Measurements from ENCODE around the gene DNAJC8. TPM values are rescaled to one million over a fixed set of nuclear protein-coding genes. Genes with fewer than 3 reads are reported as not detected.

The DNAJC8 gene
- total RNA-seq, 1 donor from 2014 or later, result 37.6 TPM

DNA sequence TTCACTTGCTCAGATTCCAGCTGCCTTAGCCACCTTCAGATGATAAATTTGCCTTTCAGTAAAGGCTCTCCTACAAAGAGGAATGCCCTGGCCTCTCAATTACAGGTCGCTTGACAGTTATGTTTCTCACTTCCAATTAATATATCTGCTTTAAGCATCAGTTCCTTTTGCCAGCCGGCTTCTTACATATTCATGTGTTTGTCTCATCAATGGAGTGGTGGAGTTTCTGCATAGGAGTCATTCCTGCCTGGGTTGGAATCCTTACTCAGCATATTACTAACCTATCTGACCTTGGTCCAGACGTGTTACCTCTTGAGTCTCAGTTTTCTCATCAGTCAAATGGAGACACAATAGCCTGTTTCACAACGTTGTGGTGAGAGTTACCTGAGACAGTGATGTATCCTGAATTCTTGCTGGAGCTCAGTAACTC, 17.1 kb upstream of the DNAJC8 start:
- no peak for DNase-seq (ENCODE audit: low spot score)

DNA sequence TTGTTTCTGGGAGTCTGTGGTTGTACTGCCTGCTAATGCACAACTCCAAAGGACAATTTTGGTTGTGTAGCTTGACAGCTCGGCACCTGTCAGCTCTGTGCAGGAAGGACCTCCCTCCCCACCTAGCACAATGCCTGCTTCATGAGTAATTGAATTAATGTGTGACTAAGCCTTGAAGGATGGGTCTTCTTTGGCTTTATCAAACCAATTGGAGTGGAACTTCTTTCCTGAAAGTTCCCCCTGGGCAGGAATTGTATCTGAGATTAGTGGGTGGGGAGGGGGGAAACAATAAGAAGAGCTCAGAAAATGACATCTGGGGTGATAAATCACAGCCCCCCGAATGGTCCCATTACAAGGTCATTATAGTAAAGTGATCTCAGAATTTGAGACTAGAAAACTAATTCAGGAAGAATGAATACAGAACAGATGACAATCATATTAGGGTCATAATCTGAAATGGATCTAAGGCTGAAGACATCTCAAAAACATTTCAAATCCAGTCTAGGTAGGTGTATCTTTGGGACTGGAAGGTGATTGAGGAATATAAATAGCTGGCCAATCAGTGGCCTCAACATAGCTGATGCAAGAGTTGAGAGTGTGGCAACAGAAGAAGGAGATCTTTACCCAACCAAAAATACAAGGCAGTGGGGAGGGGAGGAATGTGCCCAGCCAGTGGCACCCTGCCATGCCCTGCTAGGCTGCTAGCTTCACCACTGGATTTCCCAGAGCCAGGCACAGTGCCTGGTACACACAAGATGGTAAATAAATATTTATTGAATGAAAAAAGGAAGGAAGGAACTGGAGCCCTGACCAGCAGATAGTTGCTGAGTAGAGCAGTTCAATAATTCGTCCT, 16.4 kb upstream of the DNAJC8 start:
- DNase-seq (ENCODE audit: low spot score), result no peak

DNA sequence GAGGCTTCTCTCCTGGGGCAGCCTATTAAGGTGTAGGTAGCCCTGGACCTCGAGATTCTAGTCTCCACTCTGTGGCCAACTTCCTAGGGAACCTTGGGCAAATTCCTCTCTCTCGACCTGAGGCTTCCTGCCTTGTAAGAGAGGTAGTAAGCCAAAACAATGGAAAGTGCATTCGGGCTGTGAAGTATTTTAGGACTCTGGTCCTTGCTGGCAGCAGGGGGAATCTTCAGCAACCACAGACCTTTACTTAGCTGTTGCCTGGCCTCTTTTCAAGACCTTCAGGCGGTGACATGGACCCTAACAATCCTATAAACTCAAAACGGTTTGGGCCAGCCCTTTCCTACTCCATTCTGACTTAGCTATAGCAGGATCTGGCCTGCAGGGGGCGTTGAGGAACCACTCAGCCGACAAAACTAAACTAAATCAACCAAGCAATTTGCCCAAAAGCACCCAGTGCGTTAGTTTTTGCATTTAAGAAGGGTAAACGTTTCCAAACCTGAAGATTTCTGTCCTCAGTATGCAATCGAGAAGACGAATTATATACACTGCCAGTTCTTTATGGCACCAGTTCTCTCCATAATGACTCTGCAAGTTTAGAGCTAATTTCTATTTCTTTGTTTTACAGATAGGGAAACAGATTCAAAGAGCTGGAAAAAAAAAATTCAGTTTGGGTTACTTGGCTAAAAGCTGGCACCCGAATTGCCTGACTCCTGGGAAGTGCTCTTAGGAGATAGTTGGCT, 15.6 kb upstream of the DNAJC8 start:
- DNase-seq (ENCODE audit: low spot score), result peak; percentile 84

DNA sequence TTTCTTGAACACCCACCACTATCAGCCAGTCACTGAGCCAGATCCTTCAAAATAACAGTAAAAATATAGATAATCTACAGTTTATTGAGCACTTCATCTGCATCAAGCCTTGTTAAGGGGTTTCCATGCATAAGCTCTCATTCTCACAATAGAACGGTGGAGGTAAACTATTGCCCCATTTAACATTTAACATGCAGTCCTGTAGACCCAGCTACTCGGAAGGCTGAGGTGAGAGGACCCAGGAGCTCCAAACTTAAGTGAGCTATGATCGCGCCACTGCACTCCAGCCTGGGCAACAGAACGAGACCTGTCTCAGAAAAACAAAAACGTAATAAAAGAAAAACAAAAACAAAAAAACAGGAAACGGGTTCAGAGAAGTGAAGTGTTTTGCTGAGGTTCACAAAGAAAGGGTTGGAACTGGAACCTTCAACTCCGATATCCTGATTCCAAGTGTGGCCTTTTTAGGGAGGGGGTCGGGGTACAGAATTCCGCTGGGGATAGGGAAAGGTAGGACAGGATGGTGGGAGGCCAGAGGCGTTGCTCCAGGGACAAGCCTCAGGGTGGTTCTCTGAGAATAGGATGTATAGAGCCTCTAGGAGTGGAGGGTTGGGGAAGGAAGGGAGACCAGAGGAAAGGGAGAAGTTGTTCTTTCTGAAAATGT, 14.9 kb upstream of the DNAJC8 start:
- DNase-seq (ENCODE audit: low spot score), result no peak

DNA sequence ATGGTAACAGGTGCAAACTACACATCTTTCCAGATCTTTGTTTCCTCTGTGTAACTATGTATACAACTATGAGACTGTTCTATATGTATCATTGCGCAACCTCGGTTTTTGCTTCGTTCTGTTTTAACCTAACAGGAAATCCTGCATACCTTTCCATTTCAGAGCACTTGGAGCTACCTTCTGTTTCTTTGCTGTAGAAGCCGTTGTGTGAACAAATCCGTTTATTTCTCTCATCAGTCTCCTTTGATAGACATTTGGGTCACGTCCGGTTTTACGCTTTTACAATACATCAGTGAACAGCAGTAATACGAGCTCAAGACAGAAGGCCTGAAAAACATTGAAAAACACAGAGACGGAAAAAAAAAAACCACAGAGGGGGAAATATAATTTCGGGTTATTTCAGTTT, 13.6 kb upstream of the DNAJC8 start:
- peak; percentile 59 for DNase-seq (ENCODE audit: low spot score)

DNA sequence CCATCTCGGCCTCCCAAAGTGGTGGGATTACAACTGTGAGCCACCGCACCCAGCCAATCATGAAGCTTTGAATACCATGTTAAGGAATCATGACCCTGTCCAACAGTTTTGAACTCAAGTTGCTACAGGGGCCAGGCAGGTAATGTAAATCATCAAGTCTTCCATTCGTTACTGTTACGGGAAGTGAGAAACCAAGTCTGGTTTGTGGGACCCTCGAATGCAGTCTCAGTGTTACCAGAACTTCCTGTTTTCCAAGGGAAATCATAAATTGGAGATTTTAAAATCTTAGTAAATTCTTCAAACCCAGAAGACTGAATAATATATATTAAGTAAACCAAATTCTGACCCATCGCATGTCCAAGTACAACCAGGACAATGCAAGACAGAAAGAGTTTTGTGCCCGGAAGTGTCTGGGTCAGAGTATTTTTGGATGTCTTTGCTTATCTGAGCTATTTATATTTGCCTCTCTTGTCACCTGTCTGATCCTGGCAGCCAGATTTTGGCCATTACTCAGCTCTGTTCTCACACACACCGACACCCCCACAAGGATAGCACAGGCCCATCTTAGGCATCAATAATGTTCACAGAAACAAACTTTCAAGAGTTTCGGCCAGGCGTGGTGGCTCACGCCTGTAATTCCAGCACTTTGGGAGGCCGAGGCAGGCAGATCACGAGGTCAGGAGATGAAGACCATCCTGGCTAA, 11.9 kb upstream of the DNAJC8 start:
- no peak for DNase-seq (ENCODE audit: low spot score)

DNA sequence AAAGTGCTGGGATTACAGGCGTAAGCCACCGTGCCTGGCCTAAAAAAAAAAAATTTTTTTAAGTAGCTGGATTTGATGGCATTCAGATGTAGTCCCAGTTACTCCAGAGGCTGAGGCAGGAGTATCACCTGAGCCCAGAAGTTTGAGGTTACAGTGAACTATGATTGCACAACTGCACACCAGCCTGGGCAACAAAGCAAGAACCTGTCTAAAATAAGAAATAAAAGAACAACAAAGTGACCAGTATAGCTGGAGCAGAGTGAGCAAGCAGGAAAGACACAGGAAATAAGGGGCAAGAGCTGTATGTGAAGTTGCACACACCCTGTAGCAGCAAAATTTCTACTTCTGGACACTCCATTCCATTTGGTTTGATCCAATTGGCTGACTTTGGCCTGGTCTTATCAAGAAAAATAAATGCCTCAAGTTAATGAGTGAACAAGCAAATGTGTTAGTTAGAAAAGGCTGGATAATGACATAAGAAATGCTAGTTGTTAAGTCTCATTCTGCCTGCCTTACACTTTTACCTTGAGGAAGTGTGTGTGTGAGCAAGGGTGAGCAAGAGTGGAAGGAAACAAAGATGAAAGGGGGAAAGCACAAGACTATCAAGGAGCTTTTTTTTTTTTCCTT, 11.0 kb upstream of the DNAJC8 start:
- no peak for DNase-seq (ENCODE audit: low spot score)

DNA sequence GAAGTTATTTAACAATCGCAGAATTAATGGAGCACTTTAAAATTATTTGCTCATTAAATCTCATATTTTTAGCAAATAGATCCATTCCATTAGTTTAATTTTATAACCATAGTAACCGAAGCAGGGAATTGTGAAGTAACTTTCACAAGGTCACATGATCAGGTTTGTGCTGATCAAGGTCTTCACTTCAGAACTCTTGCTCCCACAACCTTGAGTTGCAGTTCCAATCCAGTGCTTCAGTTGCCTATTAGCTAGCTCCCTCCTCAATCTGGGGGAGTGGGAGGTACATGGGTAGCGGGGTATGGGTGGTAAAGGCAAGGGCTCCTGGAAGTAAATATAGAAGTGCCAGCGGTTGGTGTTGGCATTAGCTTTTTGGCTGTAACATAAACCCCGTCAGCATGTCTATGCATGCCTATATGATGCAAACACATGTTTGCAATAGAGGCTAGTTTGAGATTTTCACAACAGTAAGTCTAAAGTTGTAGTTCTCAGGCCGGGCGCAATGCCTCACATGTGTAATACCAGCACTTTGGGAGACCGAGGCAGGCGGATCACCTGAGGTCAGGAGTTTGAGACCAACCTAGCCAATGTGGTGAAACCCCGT, 8.9 kb upstream of the DNAJC8 start:
- DNase-seq (ENCODE audit: low spot score), result no peak

DNA sequence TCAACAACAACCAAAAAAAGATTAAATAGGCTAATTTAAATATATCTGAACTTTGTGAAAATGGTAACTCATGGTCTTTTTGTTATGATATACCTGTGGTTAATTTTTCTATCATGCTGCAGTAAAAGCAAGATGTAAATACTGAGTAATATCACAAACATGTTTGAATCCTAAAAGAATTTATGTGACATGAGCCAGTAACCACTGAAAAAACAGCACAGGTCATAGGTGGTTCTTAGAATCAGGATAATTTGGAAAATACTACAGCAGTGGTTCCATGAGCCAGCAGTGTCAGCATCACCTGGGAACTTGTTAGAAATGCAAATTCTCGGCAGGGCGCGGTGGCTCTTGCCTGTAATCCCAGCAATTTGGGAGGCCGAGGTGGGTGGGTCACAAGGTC, 7.2 kb upstream of the DNAJC8 start:
- DNase-seq (ENCODE audit: low spot score), result no peak

DNA sequence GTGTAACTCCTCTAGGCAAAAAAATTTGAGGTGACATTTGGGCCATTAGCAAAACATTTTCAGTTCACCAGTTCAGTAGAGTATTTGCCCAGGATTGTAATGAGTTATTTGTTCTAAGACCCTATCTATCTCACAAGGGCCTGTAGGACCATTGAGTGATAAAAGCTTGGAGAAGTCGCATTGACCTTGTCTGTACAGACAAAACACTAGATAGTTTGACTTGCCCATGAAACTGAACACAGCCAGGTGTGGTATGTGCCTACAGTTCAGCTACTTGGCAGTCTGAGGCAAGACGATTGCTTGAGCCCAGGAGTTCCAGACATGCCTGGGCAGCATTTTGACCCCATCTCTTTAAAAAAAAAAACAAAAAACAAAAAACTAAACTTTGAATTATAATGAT, 6.2 kb upstream of the DNAJC8 start:
- no peak for DNase-seq (ENCODE audit: low spot score)

DNA sequence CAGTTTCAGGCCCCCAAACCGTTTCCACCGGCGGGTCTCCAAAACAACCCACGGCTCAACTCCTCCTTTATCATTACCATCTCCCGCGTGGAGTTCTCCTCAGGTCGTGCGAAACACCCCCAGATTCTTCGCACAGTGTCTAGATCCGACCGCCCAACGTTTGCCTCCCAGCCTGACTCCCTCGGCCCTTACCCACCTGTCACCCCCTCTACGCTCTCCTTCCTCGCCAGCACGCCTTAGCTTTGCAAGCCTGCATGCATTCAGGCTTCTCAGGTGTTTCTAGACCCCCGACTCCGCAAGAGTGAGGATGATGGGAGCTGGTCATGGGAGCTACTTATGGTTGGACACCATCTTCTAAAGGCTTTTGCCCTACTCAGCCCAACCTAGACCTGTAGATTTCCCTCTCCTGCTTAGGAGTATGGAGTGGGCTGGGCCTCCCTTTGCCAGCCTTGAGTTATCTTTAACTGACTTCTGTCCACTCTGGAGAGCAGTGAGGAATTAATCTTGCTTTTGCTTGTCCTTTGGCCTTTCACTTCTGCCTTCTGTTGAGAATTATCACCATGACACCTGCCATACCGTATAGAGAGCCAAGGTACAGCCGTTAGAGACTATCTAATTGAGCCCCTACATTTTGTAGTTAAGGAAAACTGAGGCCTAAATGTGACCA, 4.0 kb upstream of the DNAJC8 start:
- no peak for DNase-seq (ENCODE audit: low spot score)

DNA sequence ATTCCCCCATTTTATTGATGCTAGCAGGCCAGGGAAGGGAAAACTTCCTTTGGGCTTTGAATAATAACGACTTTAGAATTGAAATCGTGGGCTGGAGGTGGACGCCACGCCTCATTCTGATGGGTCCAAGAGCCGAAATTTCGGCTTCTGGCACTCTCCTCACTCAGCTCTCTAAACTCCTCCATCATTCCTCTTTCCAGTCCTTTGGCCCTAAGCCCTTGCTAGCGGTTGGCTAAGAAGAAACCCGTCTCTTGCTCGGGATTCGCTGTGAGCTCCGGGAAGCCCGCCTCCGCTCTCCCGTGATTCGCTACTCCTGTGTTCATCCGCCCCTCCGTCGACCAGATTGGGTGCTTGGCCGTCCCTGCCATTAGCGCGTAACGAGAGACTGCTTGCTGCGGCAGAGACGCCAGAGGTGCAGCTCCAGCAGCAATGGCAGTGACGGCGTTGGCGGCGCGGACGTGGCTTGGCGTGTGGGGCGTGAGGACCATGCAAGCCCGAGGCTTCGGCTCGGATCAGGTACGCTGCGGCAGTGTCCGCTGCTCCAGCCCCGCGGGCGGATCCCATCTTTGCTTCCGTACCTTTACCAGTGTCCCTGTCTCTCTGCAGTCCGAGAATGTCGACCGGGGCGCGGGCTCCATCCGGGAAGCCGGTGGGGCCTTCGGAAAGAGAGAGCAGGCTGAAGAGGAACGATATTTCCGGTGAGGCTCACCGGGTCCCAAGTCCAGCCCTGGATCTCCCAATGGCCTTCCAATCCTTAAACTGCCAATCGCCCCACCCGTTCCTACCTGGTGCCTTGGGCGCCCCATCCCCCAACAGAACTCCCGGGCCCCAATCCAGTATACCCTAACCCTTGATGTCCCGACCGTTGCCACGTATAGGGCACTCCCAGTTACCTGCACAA, 3.2 kb upstream of the DNAJC8 start, which contains the start of gene ATP5IF1:
ATP5IF1 (plus strand) TSS at position 370 of the 901 bp plus-strand sequence; CDS start at position 430, 60 bp downstream.
- DNase-seq (ENCODE audit: low spot score), result peak; percentile 99

DNA sequence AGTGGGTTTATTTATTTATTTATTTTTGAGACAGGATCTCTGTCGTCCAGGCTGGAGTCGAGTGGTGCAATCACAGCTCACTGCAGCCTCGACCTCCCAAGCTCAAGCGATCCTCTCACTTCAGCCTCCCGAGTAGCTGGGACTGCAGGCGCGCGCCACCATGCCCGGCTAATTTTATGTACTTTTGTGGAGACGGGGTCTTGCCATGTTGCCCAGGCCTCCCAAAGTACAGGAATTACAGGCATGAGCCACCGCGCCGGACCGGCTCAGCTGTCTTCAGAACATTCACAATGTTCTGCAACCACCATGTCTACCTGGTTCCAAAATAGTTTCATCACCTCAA, 406 bp upstream of the DNAJC8 start:
- DNase-seq (ENCODE audit: low spot score), result no peak

DNA sequence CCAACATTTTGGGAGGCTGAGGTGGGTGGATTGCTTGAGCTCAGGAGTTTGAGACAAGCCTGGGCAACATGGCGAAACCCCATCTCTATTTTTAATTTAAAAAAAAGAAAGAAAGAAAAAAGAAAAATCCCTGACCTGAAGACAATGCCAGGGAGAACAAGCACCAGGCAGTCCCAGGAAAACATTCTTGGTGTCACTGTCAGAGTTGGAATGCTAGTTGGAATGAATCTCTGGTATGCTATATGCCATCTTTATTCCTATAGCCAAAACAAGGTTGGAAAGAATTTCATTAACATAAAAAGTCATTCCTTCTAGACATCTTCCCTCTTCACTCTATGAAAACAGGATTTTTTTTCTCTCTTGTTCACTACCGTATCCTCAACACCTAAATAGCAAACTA, 2.8 kb downstream of the DNAJC8 start:
- no peak for DNase-seq (ENCODE audit: low spot score)

DNA sequence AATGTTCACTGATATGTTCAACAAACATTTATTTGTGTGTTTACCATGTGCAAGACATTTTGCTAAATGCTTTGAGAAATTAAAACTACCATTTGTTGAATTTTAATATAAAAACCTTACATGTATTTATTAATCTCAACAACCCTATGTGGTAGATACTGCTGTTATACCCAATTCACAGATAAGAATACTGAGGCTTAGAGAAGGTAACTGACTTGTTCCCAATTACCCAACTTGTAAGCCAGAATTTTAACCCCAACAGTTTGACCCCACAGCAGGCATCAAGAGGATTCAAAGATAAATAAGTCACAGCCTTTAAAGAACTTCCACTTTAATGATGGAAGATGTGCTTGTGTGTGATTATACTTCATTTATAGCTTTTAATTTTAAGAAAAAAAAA, 3.7 kb downstream of the DNAJC8 start:
- DNase-seq (ENCODE audit: low spot score), result no peak

DNA sequence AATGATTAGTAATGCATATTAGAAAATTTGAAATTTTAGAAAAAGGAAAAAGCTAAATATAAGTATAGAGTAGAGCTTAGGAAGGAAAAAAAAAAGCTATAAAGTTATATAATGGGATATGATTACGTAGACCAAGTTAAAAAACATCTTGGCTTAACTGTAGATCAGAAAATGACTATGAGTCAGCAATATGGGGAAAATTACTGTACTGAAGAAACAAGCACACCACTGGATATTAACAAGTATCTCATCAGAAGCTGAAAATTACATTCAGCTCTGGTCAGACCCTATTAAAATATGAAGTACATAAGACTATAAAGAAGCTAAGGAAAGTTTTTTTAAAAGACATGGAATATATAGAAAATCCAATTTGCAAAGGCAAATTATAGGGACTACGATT, 19.5 kb downstream of the DNAJC8 start:
- no peak for DNase-seq (ENCODE audit: low spot score)

DNA sequence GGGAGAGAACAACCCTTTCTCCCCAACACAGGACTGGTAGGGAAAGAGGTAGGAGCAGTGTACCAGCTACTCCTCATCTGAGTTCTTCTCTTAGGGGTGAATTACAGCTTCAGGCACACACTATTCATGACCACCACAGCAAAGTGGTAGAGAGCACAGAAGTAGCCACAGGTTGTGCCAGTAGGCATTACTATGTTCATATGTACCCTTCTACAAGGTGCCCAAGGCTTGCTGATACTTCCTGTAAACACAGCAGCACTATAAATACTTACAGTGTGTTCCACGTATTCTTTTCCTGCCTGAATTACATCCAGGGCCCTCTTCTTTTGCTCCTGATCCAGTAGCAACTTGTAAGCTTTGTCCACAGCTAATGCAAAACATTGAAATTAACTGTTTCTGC, 23.1 kb downstream of the DNAJC8 start:
- DNase-seq (ENCODE audit: low spot score), result no peak

DNA sequence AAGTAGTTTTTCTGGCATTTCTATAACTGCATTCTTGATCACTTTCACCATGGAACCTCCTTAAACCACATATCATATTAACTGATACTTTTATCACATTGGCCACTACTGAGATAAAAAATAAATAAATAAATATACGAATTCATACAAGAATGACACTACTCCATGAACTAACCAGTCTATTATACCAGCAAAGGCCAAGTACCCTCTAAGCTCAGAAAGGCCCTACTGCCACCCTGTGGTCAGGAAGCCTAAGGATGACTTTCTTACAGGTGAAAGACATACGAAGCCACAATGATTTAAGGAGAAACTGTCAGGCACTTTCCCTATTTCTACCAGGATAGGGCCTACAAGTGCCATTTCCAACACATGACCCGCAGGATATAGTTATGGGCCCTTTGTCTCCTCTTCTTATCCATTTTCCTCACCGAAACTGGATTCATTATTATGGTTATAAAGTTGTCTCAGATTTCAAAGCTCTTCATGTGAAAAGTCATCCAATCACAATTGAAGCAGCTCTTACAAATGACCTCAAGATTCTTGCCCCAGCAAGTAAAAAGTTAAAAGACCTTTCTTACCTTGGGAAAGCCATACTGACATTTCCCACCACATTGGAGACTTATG, 23.9 kb downstream of the DNAJC8 start:
- peak; percentile 59 for DNase-seq (ENCODE audit: low spot score)

DNA sequence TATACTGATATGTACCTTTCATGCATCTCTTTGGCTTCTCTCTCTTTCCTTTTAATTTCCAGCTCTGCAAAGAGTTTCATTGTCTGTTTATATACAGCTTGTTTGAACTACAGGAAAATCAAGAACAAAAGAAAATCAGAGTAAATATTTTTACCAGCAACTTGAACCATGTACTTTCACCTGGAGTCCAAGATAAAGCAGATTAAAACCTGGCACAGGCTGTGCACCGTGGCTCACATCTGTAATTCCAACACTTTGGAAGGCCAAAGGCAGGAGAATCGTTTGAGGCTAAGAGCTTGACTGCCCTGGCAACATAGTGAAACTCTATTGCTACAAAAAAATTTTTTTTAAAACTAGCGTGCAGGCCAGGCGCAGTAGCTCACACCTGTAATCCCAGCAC, 27.6 kb downstream of the DNAJC8 start:
- no peak for DNase-seq (ENCODE audit: low spot score)
